Measurements from ENCODE around the gene CFI. TPM values are rescaled to one million over a fixed set of nuclear protein-coding genes. Genes with fewer than 3 reads are reported as not detected.

CFI gene
- total and polyA plus RNA-seq, 4 experiments from 2014 or later, result not detected

GRCh38 chr4:109722357-109722756 is 79.4 kb downstream of the CFI start:
- Histone ChIP-seq H3K4me3 (ENCODE audit: low read length in 2 of 2) (no peak overlapping the region), H3K27ac (ENCODE audit: low read depth, low read length) (no peak overlapping the region), H3K9me3 (ENCODE audit: control insufficient read depth in 1 of 2, low read length in 2 of 2) (no peaks in the 10 kb centered on the region), H3K27me3 (ENCODE audit: insufficient read depth, low read length) (no peaks in the 10 kb centered on the region), H3K36me3 (ENCODE audit: insufficient read depth, low read length) (peaks cover 4% of the 10 kb centered on the region), H3K4me1 (ENCODE audit: insufficient read depth, low read length) (no peaks in the 10 kb centered on the region)
- Mint-ChIP-seq H3K27me3 (no peaks in the 10 kb centered on the region), H3K27ac (no peak overlapping the region), H3K4me1 (peaks cover 8 to 13% (median 10%) of the 10 kb centered on the region in 4 donors), H3K4me3 (no peak overlapping the region), H3K9me3 (peaks cover 0 to 2% (median 0%) of the 10 kb centered on the region in 8 donors), H3K36me3 (peaks cover 12 to 26% of the 10 kb centered on the region in 2 donors)
- DNase-seq, result no peak
- POLR2A ChIA-PET (ENCODE audit: partially characterized antibody), result no interaction called here
- CTCF ChIA-PET (ENCODE audit: partially characterized antibody), result no interaction called here
- intact Hi-C loops (cut with micrococcal nuclease), result loop anchor here (10.0 kb wide), 1 partner anchor 1728 kb away; no protein-coding TSS in a partner anchor

- no peaks in the 10 kb centered on the region for H3K4me1 ChIP-seq (ENCODE audit: insufficient read depth, low read length)
- Mint-ChIP-seq H3K9me3 (no peaks in the 10 kb centered on the region), H3K4me3 (no peak overlapping the region), H3K36me3 (peaks cover 22 to 28% of the 10 kb centered on the region in 2 donors), H3K4me1 (peaks cover 4 to 11% (median 9%) of the 10 kb centered on the region in 4 donors), H3K27me3 (no peaks in the 10 kb centered on the region), H3K27ac (no peak overlapping the region)
- POLR2A ChIA-PET (ENCODE audit: partially characterized antibody), result no interaction called here
- H3K9me3 ChIP-seq (ENCODE audit: control insufficient read depth in 1 of 2, low read length in 2 of 2), result no peaks in the 10 kb centered on the region
- peaks cover 16% of the 10 kb centered on the region for H3K36me3 ChIP-seq (ENCODE audit: insufficient read depth, low read length)
- H3K27ac ChIP-seq (ENCODE audit: low read depth, low read length), result no peak overlapping the region
- no peaks in the 10 kb centered on the region for H3K27me3 ChIP-seq (ENCODE audit: insufficient read depth, low read length)
- DNase-seq, result no peak
- H3K4me3 ChIP-seq (ENCODE audit: low read length in 2 of 2), result no peak overlapping the region
- intact Hi-C loops (cut with micrococcal nuclease), result loop anchor here (10.0 kb wide), 1 partner anchor 1726 kb away; no protein-coding TSS in a partner anchor
- CTCF ChIA-PET (ENCODE audit: partially characterized antibody), result interaction anchor here (0.6 kb wide), 1 partner anchor 33 kb away, joined by 3 read pairs; no protein-coding TSS in a partner anchor
Observed at GRCh38 chr4:109721033-109721432, 80.8 kb downstream of the CFI start.

DNA sequence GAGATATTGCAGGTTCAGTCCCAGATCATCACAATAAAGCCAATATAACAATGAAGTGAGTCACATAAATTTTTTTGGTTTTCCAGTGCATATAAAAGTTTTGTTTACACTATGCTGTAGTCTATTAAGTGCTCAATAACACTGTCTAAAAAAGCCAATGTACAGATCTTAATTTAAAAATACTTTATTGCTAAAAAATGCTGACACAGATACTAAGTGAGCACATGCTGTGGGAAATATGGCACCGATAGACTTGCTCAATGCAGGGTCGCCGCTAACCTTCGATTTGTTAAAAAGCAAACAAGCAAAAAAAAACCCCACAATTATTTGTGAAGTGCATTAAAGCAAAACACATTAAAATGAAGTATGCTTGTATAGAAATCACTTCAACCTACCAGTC is 82.2 kb downstream of the CFI start:
- Histone ChIP-seq H3K36me3 (ENCODE audit: insufficient read depth, low read length) (peaks cover 19% of the 10 kb centered on the region), H3K4me3 (ENCODE audit: low read length in 2 of 2) (no peak overlapping the region), H3K27me3 (ENCODE audit: insufficient read depth, low read length) (no peaks in the 10 kb centered on the region), H3K4me1 (ENCODE audit: insufficient read depth, low read length) (no peaks in the 10 kb centered on the region), H3K27ac (ENCODE audit: low read depth, low read length) (no peak overlapping the region), H3K9me3 (ENCODE audit: control insufficient read depth in 1 of 2, low read length in 2 of 2) (no peaks in the 10 kb centered on the region)
- no peak for DNase-seq
- Mint-ChIP-seq H3K4me3 (no peak overlapping the region), H3K4me1 (peaks cover 0 to 10% (median 7%) of the 10 kb centered on the region in 4 donors), H3K27me3 (no peaks in the 10 kb centered on the region), H3K27ac (no peak overlapping the region), H3K9me3 (no peaks in the 10 kb centered on the region), H3K36me3 (peaks cover 21 to 26% of the 10 kb centered on the region in 2 donors)
- ChIA-PET POLR2A (ENCODE audit: partially characterized antibody) (no interaction called here), CTCF (ENCODE audit: partially characterized antibody) (no interaction called here)
- intact Hi-C loops (cut with micrococcal nuclease), result loop anchor here (10.0 kb wide), 1 partner anchor 1725 kb away; no protein-coding TSS in a partner anchor

DNA sequence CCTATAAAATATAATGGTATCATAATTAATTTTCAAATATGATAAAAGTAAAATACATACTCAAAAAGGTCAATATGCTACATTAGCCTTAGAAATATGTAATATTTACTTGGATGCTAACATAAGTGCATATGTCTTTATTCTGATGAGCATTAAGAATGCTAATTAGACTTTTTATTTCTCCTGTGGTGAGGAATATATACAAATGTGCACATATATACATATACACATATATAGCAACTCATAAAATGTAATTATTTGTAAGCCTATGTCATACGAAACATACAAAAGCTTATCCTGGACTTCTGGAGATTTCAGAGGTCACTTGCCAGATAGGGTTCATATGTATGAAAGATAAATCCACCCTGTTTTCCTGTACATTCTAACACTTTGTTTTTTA is 83.0 kb downstream of the CFI start:
- no peak overlapping the region for H3K4me3 ChIP-seq (ENCODE audit: low read length in 2 of 2)
- ChIA-PET CTCF (ENCODE audit: partially characterized antibody) (no interaction called here), POLR2A (ENCODE audit: partially characterized antibody) (no interaction called here)
- no peaks in the 10 kb centered on the region for H3K27me3 ChIP-seq (ENCODE audit: insufficient read depth, low read length)
- H3K27ac Mint-ChIP-seq, result no peak overlapping the region
- H3K4me1 Mint-ChIP-seq, result peaks cover 0 to 10% (median 4%) of the 10 kb centered on the region in 4 donors
- peaks cover 24 to 28% of the 10 kb centered on the region in 2 donors for H3K36me3 Mint-ChIP-seq
- intact Hi-C loops (cut with micrococcal nuclease), result no loop called here
- H3K4me1 ChIP-seq (ENCODE audit: insufficient read depth, low read length), result no peaks in the 10 kb centered on the region
- H3K4me3 Mint-ChIP-seq, result no peak overlapping the region
- H3K9me3 Mint-ChIP-seq, result no peaks in the 10 kb centered on the region
- no peaks in the 10 kb centered on the region for H3K27me3 Mint-ChIP-seq
- peaks cover 24% of the 10 kb centered on the region for H3K36me3 ChIP-seq (ENCODE audit: insufficient read depth, low read length)
- H3K27ac ChIP-seq (ENCODE audit: low read depth, low read length), result no peak overlapping the region
- no peak for DNase-seq
- no peaks in the 10 kb centered on the region for H3K9me3 ChIP-seq (ENCODE audit: control insufficient read depth in 1 of 2, low read length in 2 of 2)

DNA sequence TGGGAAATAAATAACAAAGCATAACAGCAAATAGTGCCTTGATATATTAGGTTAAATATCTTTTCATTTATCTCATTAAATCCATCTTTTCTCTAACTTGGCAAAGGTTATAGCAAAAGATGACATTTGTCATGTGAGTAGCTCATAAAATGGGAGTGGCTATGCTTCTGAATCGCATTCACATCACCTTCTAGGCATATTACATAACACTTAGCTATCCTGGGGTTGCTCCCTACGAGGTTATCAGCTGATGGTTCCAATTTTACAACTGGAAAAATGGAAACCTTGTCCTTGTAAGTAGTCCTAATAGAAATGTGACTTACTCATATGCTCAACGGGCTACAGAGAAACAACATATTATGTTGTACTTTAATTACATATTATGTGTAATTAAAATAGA is 88.3 kb downstream of the CFI start:
- no peaks in the 10 kb centered on the region for H3K4me1 Mint-ChIP-seq
- POLR2A ChIA-PET (ENCODE audit: partially characterized antibody), result no interaction called here
- H3K9me3 Mint-ChIP-seq, result no peaks in the 10 kb centered on the region
- no peak overlapping the region for H3K4me3 Mint-ChIP-seq
- Histone ChIP-seq H3K4me1 (ENCODE audit: insufficient read depth, low read length) (no peaks in the 10 kb centered on the region), H3K9me3 (ENCODE audit: control insufficient read depth in 1 of 2, low read length in 2 of 2) (no peaks in the 10 kb centered on the region), H3K36me3 (ENCODE audit: insufficient read depth, low read length) (peaks cover 30% of the 10 kb centered on the region), H3K4me3 (ENCODE audit: low read length in 2 of 2) (no peak overlapping the region), H3K27me3 (ENCODE audit: insufficient read depth, low read length) (no peaks in the 10 kb centered on the region), H3K27ac (ENCODE audit: low read depth, low read length) (no peak overlapping the region)
- no peaks in the 10 kb centered on the region for H3K27me3 Mint-ChIP-seq
- CTCF ChIA-PET (ENCODE audit: partially characterized antibody), result interaction anchor here (0.7 kb wide), 1 partner anchor 1120 kb away, joined by 3 read pairs; no protein-coding TSS in a partner anchor
- peaks cover 37 to 40% of the 10 kb centered on the region in 2 donors for H3K36me3 Mint-ChIP-seq
- intact Hi-C loops (cut with micrococcal nuclease), result no loop called here
- H3K27ac Mint-ChIP-seq, result no peak overlapping the region
- no peak for DNase-seq

GRCh38 chr4:109708990-109709389 is 92.8 kb downstream of the CFI start:
- ChIA-PET CTCF (ENCODE audit: partially characterized antibody) (no interaction called here), POLR2A (ENCODE audit: partially characterized antibody) (no interaction called here)
- Histone ChIP-seq H3K36me3 (ENCODE audit: insufficient read depth, low read length) (peaks cover 9% of the 10 kb centered on the region), H3K4me1 (ENCODE audit: insufficient read depth, low read length) (peaks cover 4% of the 10 kb centered on the region), H3K9me3 (ENCODE audit: control insufficient read depth in 1 of 2, low read length in 2 of 2) (no peaks in the 10 kb centered on the region), H3K27me3 (ENCODE audit: insufficient read depth, low read length) (no peaks in the 10 kb centered on the region), H3K4me3 (ENCODE audit: low read length in 2 of 2) (no peak overlapping the region), H3K27ac (ENCODE audit: low read depth, low read length) (no peak overlapping the region)
- no peak overlapping the region for H3K27ac Mint-ChIP-seq
- H3K27me3 Mint-ChIP-seq, result no peaks in the 10 kb centered on the region
- H3K36me3 Mint-ChIP-seq, result peaks cover 15 to 18% of the 10 kb centered on the region in 2 donors
- peaks cover 2 to 6% (median 3%) of the 10 kb centered on the region in 4 donors for H3K4me1 Mint-ChIP-seq
- no peak overlapping the region for H3K4me3 Mint-ChIP-seq
- H3K9me3 Mint-ChIP-seq, result no peaks in the 10 kb centered on the region
- no peak for DNase-seq
- intact Hi-C loops (cut with micrococcal nuclease), result loop anchor here (10.0 kb wide), 1 partner anchor 266 kb away; no protein-coding TSS in a partner anchor

GRCh38 chr4:109708435-109708834 is 93.4 kb downstream of the CFI start:
- DNase-seq, result no peak
- Histone ChIP-seq H3K27ac (ENCODE audit: low read depth, low read length) (no peak overlapping the region), H3K4me1 (ENCODE audit: insufficient read depth, low read length) (peaks cover 10% of the 10 kb centered on the region), H3K27me3 (ENCODE audit: insufficient read depth, low read length) (no peaks in the 10 kb centered on the region), H3K4me3 (ENCODE audit: low read length in 2 of 2) (no peak overlapping the region), H3K9me3 (ENCODE audit: control insufficient read depth in 1 of 2, low read length in 2 of 2) (no peaks in the 10 kb centered on the region), H3K36me3 (ENCODE audit: insufficient read depth, low read length) (peaks cover 5% of the 10 kb centered on the region)
- H3K9me3 Mint-ChIP-seq, result no peaks in the 10 kb centered on the region
- intact Hi-C loops (cut with micrococcal nuclease), result loop anchor here (10.0 kb wide), 1 partner anchor 266 kb away; no protein-coding TSS in a partner anchor
- ChIA-PET CTCF (ENCODE audit: partially characterized antibody) (no interaction called here), POLR2A (ENCODE audit: partially characterized antibody) (interaction anchor here (0.6 kb wide), 1 partner anchor 22 kb away, joined by 3 read pairs; the partner anchor contains the start of gene PLA2G12A)
- H3K27me3 Mint-ChIP-seq, result no peaks in the 10 kb centered on the region
- H3K36me3 Mint-ChIP-seq, result peaks cover 13 to 16% of the 10 kb centered on the region in 2 donors
- no peak overlapping the region for H3K4me3 Mint-ChIP-seq
- peaks cover 6 to 11% (median 7%) of the 10 kb centered on the region in 4 donors for H3K4me1 Mint-ChIP-seq
- H3K27ac Mint-ChIP-seq, result peak overlapping the region in 2 of 7 donors; percentile 62 to 70

All from CD4-positive, alpha-beta memory T cell (primary cell).